ENCODE measurements around the gene LILRA6. TPM values are rescaled to one million over a fixed set of nuclear protein-coding genes. Genes with fewer than 3 reads are reported as not detected.

Gene LILRA6
- polyA plus RNA-seq, 1 experiment, result not detected

DNA sequence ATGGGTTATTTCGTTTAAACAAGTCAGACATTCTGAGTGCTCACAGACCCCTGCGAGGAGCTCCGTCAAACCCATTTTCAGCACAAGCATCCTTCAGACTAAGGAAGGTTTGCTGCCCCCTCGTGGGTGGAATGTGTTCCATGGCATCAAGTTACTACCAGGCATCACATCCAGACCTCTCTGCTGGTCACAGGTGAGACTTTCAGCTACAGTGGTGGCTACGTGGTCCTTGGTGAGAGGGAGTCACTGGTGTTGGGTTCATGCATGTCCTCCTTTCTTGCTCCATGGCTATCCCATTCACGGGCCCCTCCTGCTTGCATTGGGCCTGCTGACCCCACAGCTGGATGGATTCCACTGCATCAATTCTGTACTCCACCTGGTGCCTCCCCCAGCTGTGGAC lies 23.5 kb upstream of the LILRA6 start:
- POLR2A ChIA-PET, result no interaction called here

DNA sequence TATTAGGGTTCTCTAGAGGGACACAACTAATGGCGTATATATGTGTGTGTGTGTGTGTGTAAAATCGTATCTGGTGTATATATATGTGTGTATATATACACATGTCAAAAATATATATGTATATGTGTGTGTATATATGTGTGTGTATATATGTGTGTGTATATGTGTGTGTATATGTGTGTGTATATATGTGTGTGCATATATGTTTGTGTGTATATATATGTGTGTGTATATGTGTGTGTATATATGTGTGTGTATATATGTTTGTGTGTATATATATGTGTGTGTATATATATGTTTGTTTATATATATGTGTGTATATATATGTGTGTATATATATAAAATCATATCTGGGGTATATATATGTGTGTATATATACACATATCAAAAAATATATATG lies 19.9 kb upstream of the LILRA6 start:
- POLR2A ChIA-PET, result no interaction called here
- H3K27me3 ChIP-seq (ENCODE audit: control insufficient read depth, insufficient read depth, low read length), result no peaks in the 10 kb centered on the region

More for the DNA sequence above, 23.5 kb upstream of the LILRA6 start:
- Histone ChIP-seq H3K27ac (ENCODE audit: low read depth, low read length) (no peak overlapping the region), H3K9me3 (ENCODE audit: control insufficient read depth, insufficient read depth, low read length) (no peaks in the 10 kb centered on the region), H3K4me3 (ENCODE audit: low read depth, low read length) (no peak overlapping the region), H3K27me3 (ENCODE audit: control insufficient read depth, insufficient read depth, low read length) (no peaks in the 10 kb centered on the region)
- CTCF ChIA-PET, result interaction anchor here (0.9 to 1.5 kb wide), 9 partner anchors 8 to 141 kb away, joined by 3 to 8 read pairs (median 4); no protein-coding TSS in a partner anchor
- DNase-seq (ENCODE audit: low read depth, low spot score), result peak; percentile 36
- TF ChIP-seq, protein P1, sequence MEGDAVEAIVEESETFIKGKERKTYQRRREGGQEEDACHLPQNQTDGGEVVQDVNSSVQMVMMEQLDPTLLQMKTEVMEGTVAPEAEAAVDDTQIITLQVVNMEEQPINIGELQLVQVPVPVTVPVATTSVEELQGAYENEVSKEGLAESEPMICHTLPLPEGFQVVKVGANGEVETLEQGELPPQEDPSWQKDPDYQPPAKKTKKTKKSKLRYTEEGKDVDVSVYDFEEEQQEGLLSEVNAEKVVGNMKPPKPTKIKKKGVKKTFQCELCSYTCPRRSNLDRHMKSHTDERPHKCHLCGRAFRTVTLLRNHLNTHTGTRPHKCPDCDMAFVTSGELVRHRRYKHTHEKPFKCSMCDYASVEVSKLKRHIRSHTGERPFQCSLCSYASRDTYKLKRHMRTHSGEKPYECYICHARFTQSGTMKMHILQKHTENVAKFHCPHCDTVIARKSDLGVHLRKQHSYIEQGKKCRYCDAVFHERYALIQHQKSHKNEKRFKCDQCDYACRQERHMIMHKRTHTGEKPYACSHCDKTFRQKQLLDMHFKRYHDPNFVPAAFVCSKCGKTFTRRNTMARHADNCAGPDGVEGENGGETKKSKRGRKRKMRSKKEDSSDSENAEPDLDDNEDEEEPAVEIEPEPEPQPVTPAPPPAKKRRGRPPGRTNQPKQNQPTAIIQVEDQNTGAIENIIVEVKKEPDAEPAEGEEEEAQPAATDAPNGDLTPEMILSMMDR (IDR thresholded peaks at IDR 0.05; ENCODE audit: low read depth, low read length), result peak; percentile 67

DNA sequence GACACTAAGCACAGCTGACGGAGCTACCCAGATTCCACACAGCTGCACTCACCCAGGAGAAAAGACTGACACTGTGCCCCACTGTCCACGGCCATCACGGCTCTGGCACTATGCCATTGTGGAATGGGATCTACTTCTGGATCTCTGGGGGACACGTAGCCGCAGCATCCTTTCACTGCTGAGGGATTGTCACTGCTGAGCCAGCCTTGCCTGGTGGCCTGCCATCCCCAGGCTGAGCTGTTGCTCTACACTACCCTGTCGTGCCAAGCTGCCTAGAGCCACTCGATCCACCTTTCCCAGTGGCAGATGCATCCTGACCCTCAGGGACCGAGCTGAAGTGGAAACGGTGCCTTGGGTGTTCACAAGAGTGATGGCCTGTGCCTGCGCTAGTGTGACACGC lies 19.5 kb upstream of the LILRA6 start:
- ChIA-PET POLR2A (no interaction called here), CTCF (no interaction called here)
- TF ChIP-seq, protein P1 (IDR thresholded peaks at IDR 0.05; ENCODE audit: low read depth, low read length), result no peak
- Histone ChIP-seq H3K4me3 (ENCODE audit: low read depth, low read length) (no peak overlapping the region), H3K27ac (ENCODE audit: low read depth, low read length) (no peak overlapping the region), H3K27me3 (ENCODE audit: control insufficient read depth, insufficient read depth, low read length) (no peaks in the 10 kb centered on the region), H3K9me3 (ENCODE audit: control insufficient read depth, insufficient read depth, low read length) (no peaks in the 10 kb centered on the region)
- no peak for DNase-seq (ENCODE audit: low read depth, low spot score)

More for the DNA sequence above, 19.9 kb upstream of the LILRA6 start:
- CTCF ChIA-PET, result no interaction called here
- DNase-seq (ENCODE audit: low read depth, low spot score), result no peak
- H3K4me3 ChIP-seq (ENCODE audit: low read depth, low read length), result no peak overlapping the region
- TF ChIP-seq, protein P1 (IDR thresholded peaks at IDR 0.05; ENCODE audit: low read depth, low read length), result no peak
- H3K27ac ChIP-seq (ENCODE audit: low read depth, low read length), result no peak overlapping the region
- H3K9me3 ChIP-seq (ENCODE audit: control insufficient read depth, insufficient read depth, low read length), result no peaks in the 10 kb centered on the region

DNA sequence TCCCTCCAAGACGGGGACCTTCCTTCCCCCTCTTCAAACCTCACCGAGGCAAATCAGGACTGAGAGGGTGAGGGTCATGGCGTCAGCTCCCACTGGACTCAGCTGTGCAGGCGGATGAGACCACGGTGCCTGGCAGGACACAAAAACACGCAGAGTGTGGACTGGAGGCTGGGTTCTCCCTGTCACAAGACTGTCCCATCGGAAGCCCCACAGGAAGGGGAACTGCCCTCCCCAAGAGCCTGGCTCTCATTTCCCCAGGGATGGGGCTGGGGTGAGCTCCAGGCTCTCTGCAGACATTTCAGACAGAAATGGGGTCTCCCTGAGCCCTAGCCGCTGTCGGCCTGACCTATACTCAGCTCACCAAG lies 14.5 kb upstream of the LILRA6 start, which contains the start of gene LILRB5:
Gene LILRB5 (minus strand): TSS at position 158 of the 365 bp plus-strand sequence. CDS start 80 bp downstream, at position 78.
- DNase-seq (ENCODE audit: low read depth, low spot score), result no peak

More for the DNA sequence above, 14.5 kb upstream of the LILRA6 start, which contains the start of gene LILRB5:
- no peaks in the 10 kb centered on the region for H3K9me3 ChIP-seq (ENCODE audit: control insufficient read depth, insufficient read depth, low read length)
- ChIA-PET POLR2A (no interaction called here), CTCF (no interaction called here)
- H3K27me3 ChIP-seq (ENCODE audit: control insufficient read depth, insufficient read depth, low read length), result peaks cover 18% of the 10 kb centered on the region
- TF ChIP-seq, protein P1 (IDR thresholded peaks at IDR 0.05; ENCODE audit: low read depth, low read length), result no peak
- H3K27ac ChIP-seq (ENCODE audit: low read depth, low read length), result no peak within 1 kb of the TSS
- no peak within 1 kb of the TSS for H3K4me3 ChIP-seq (ENCODE audit: low read depth, low read length)

Data from AG04450 (cell line).